NT2/D1 (cell line): ENCODE data around the gene LMOD3.

Source experiments
- SUZ12 ChIP-seq: IDR thresholded peaks from 2 replicates; pipeline ENCODE4 v1.6.1; 2011; ENCODE audit not compliant: insufficient read length, insufficient read depth; ENCODE audit errors: extremely low read depth
- YY1 ChIP-seq: IDR thresholded peaks from 2 replicates; pipeline ENCODE4 v1.6.1; 2011; ENCODE audit not compliant: insufficient read length, insufficient read depth
- ZNF274 ChIP-seq: IDR thresholded peaks from 2 replicates; pipeline ENCODE4 v1.6.1; 2011; ENCODE audit warnings: mild to moderate bottlenecking, low read depth, low read length

DNA sequence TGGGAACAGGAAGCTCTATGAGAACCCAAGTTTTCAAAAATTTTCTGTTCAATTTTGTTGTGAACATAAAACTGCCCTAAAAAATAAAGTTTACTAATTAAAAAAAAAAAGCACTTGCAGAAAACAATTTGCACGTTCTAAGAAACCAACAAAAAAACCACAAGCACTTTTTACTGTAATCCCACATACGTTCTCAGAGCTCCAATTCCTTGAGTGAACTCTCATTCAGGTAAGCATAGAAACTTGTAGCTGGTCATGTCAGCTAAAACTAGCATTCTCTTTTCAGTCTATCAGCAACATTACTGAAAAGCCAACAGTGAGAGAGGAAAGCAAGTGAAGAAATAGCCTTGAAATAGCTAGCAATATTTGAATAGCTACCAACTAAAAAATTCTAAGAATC, 58.8 kb downstream of the LMOD3 start:
- TF ChIP-seq ZNF274 (no peak), YY1 (no peak), SUZ12 (no peak)
